DMS153 treated with DMSO at 0.1 percent for 48 hours (cell line): Measurements from ENCODE around the gene RDH12.
"Not testable (repeated sequence)": the region's sequence is repeated elsewhere in the genome, so short reads cannot be mapped to it uniquely, and the experiment has no call there.

Experiments
- DNase-seq: peaks from one replicate; lab custom pipeline; 2025; ENCODE audit not compliant: unreplicated experiment; lab: John Stamatoyannopoulos, UW

Gene RDH12

GRCh38 chr14:67701492-67701891, at the start of gene RDH12:
TSS of gene RDH12 (plus strand) at chr14:67701886. CDS start at chr14:67722643, 20,757 bp downstream.
- DNase-seq, result not testable (repeated sequence)

- no peak for DNase-seq
Observed at GRCh38 chr14:67652189-67652588, 49.5 kb upstream of the RDH12 start.

GRCh38 chr14:67653651-67654280, 47.9 kb upstream of the RDH12 start:
- no peak for DNase-seq

GRCh38 chr14:67663633-67664032, 38.1 kb upstream of the RDH12 start:
- DNase-seq, result no peak

- no peak for DNase-seq
Observed at GRCh38 chr14:67665868-67666267, 35.8 kb upstream of the RDH12 start.

GRCh38 chr14:67666750-67667449, 34.8 kb upstream of the RDH12 start:
- DNase-seq, result peak; percentile 38

- no peak for DNase-seq
Observed at GRCh38 chr14:67668559-67668958, 33.1 kb upstream of the RDH12 start.

GRCh38 chr14:67673451-67673850, 28.2 kb upstream of the RDH12 start:
- no peak for DNase-seq

GRCh38 chr14:67674139-67674479, 27.6 kb upstream of the RDH12 start:
- DNase-seq, result peak; percentile 22

- peak; percentile 58 for DNase-seq
Observed at GRCh38 chr14:67674480-67675218, 27.0 kb upstream of the RDH12 start, which contains the start of gene VTI1B. TSS of gene VTI1B (minus strand) at chr14:67674632. CDS start at chr14:67674489, 143 bp downstream.

- no peak for DNase-seq
Observed at GRCh38 chr14:67675219-67675582, 26.5 kb upstream of the RDH12 start.

GRCh38 chr14:67679006-67679405, 22.7 kb upstream of the RDH12 start:
- DNase-seq, result no peak

GRCh38 chr14:67680121-67680602, 21.5 kb upstream of the RDH12 start:
- no peak for DNase-seq

GRCh38 chr14:67680941-67681340, 20.7 kb upstream of the RDH12 start:
- no peak for DNase-seq

GRCh38 chr14:67683842-67684241, 17.8 kb upstream of the RDH12 start:
- no peak for DNase-seq

GRCh38 chr14:67690011-67690410, 11.7 kb upstream of the RDH12 start:
- no peak for DNase-seq

GRCh38 chr14:67694791-67695393, 6.8 kb upstream of the RDH12 start:
- peak; percentile 74 for DNase-seq

GRCh38 chr14:67695394-67695949, 6.2 kb upstream of the RDH12 start, which contains the start of gene RDH11:
TSS of gene RDH11 (minus strand) at chr14:67695764. CDS start at chr14:67695703, 61 bp downstream.
- DNase-seq, result peak; percentile 82

GRCh38 chr14:67697006-67697405, 4.7 kb upstream of the RDH12 start:
- no peak for DNase-seq

GRCh38 chr14:67698179-67698578, 3.5 kb upstream of the RDH12 start:
- no peak for DNase-seq

GRCh38 chr14:67703997-67704396, 2.3 kb downstream of the RDH12 start:
- DNase-seq, result no peak
